Stimulated activated CD4-positive, alpha-beta T cell treated with anti-CD3 and anti-CD28 coated beads, Interleukin-12 subunit alpha, Interleukin-12 subunit beta, amount 100 ng/mL, for 4 hours (primary cell): ENCODE results near the gene KCNK16.
A peak's percentile ranks its signal among the peaks of the same experiment; 100 is the strongest.

Source experiments
- DNase-seq: peaks from one replicate; pipeline ENCODE4 v3.0.0-alpha.2; 2020

KCNK16 gene

GRCh38 chr6:39341352-39341751, 18.9 kb upstream of the KCNK16 start:
- DNase-seq: no peak

DNA sequence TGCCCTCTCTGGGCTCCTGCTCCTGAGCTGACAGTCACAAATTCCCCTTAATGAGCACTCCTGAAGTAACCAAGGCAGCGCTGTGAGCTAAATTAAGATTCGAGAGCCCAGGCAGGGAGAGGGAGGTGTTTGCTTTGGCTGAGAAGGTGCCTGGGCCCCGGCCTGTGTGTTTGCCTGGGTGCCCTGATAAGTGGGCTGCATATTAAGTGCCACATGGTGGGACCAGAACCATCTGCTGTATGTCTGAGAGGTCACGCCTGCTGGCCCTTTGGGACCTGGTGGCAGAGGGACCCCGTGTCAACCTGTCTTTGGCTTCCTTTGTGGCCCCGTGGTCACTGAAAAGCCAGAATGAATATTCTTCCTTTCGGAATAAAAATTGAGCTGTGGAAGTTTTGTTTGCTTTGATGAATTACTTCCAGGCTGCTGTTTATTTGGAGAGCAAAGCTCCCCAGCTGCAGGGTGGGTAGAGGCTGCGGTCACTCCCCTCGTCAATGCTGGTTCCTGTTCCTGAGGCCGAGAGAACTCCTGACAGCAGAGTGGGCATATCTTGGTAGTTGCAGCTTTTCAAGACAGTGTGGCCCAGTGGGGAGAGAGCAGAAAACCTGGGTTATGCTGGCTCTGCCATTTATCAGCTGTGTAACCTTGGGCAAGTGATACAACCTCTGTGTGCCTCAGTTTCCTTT, 17.5 kb upstream of the KCNK16 start:
- no peak for DNase-seq

DNA sequence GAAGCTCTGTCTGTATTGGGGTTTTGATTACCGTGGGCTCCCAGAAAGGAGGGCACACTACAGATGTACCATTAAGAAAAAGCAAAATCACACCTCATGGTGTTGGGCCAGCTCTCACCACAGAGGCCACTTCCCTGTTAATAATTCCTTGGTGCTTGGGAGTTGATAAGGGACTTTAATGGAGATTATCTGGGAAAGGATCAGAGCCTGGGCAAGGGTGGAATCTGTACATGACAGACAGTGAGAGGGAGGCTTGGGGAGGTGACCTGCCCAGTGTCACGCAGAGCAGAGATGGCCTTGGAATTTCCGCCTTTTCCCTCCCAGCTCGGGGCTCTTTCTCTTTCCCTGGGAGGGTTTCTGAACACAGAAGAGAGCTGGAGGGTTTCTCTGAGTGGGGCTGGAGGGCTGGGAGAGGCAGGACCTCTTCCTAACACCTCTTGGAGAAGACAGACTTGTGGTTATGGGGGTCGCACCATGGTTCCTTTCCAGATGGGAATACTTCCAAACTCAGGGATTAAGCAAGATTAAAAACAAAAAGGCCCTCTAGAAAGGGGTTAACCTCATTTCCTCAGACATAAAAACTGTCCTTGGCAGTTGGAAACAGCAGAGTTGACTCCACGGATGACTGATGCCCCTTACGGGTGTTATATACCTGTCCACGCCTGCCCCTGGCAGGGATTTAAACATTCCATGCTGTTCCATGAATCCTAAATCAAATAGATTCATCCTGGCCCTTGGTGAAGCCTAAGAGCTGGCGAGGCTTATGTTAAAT, 16.8 kb upstream of the KCNK16 start:
- DNase-seq: no peak

DNA sequence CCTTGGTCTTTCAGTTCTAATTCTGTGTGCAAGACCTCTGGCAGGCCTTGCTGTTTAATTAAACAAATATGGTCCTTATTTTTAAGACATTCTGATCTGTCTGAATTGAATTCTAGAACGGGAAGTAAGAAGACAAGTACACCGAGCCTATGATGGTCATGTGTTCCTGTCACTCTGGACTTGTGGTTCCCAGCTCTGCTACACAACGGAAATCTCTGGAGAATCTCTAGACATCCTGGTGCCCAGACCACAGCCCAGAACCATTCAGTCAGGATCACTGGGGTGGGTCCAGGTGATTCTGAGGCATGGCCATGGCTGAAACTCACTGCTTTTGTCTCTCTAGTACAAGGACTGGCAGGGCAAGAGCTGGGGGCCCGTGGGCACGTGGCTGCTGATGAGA, 15.9 kb upstream of the KCNK16 start:
- no peak for DNase-seq

GRCh38 chr6:39335780-39336545, 13.5 kb upstream of the KCNK16 start:
- DNase-seq: no peak

- DNase-seq: no peak
Observed at GRCh38 chr6:39333644-39334438, 11.3 kb upstream of the KCNK16 start.

GRCh38 chr6:39330476-39330875, 8.0 kb upstream of the KCNK16 start:
- DNase-seq: no peak

- DNase-seq: no peak
Observed at GRCh38 chr6:39330057-39330456, 7.6 kb upstream of the KCNK16 start.

DNA sequence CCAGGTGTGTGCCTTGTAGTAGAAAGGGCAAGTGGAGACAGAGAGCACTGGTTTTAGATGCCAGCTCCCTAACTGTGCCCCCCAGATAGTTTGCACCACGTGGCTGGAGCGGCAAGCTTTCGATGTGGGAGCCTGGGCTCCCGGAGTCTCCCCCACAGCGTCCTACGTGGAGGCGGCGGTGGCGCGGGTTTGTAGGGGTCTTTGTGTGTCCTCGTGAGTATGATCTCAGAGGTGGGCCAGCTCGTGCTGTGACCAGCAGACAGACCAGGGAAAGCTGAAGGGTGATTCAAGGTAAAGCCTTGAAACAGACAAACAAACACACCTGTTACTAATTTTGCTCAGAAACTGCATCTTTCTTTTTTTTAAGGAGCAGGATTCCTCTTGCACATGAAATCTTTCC, 5.6 kb upstream of the KCNK16 start:
- DNase-seq: no peak

DNA sequence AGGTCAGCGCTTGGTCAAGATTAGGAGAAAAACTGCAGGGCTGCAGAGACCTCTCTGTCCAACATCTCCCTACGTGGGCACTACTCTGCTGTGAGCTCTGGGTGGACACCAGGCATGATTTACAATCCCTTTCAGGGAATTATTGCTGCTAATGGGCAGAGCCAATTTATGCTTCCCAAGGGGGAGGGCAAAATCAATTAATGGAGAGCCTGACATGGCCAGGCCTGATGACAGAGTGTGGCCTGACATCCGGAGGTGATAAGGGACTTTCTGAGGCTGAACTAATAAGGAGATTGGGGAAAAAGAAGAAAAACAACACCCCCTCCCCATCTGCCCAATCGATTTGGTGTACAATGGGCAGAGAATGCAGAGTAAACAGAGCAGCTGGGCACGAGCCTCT, 5.0 kb upstream of the KCNK16 start:
- no peak for DNase-seq

- DNase-seq: no peak
Observed at GRCh38 chr6:39321761-39322160, 741 bp downstream of the KCNK16 start.

DNA sequence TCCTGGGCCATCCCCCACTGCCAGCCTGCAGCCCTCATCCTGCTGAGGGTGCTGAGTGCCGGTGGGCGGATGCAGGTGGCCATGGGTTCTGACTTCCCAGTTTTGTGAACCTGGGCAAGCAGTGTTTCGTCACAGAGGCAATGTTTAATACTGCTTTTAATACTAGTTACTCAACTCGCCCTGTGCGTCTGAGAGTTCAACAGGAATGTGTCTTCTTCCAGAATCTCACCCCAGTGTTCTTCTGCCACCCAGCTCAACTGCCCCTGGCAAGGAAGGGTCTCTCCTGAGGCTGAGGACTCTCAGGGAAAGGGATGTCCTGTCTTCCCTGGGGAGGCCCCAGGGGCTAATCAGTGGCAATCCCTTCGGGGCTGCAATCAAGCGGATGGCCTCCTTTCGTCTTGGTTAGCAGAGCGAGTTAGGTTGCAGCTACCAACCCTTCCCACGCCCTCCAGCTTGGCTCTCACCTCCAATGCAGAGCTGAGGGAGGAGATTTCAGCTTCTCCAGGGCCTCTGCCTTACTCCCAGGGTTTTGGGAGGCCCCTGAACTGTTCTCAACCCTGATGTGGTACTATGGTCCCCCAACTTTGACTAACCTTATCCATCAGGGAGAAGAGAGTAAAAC, 2.0 kb downstream of the KCNK16 start:
- DNase-seq: no peak

DNA sequence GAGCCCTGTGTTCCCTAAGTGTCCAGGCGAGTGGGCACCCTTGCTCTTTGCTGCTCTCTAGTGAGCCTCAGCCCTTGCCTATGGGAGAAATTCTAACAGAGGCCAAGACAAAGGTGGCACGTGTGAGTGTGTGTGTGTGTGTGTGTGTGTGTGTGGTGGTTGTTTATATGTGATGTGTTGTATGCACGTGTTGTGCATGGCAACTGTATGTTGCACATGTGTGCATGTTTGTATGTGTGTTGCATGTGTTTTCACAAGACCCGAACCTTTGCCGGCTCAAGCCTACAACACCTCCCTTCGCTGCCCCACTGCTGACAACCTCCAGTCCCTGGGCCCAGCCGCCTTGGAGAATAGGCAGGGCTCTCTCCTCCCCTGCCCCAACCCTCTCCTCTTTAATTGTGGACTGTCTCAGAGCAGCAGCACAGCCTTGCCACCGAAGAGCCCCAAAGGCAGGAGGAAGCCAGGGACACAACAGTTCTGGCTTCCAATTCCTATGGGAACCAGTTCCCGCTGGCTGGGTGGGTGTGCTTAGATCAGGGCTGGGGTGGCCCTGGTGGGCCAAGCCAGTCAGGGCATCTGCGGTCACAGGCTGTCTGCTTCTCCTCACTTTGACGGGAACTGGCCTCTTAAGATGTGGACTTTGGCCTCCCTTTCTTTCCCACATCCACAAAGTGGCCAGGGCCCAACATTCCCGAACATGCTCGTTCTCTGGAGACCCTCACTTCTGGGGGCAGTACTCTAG, 2.7 kb downstream of the KCNK16 start:
- DNase-seq: no peak

DNA sequence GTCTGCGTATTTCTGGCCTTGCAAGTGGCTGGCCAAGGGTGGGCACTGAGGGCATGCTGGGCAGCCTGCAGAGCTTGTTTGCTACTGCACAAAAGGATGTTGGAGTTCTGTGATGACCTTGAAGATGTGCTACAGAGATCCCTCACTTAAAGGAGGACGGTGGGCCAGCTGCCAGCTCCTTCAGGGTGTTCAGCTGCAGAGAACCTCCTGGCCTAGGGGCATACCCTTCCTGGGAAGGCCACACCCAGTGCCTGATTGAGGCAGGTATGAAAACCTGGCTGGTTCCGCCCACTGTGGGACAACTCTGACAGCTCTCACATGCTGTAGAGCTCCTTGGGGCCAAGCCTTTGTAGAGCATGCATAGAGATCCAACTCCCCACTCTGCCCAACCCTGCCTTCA, 5.2 kb downstream of the KCNK16 start:
- no peak for DNase-seq

GRCh38 chr6:39314273-39314795, 8.2 kb downstream of the KCNK16 start, which contains the start of gene KCNK17:
KCNK17 (minus strand) TSS chr6:39314419; CDS start chr6:39314320, 99 bp downstream.
- DNase-seq: no peak

GRCh38 chr6:39313526-39314272, 8.8 kb downstream of the KCNK16 start:
- no peak for DNase-seq

DNA sequence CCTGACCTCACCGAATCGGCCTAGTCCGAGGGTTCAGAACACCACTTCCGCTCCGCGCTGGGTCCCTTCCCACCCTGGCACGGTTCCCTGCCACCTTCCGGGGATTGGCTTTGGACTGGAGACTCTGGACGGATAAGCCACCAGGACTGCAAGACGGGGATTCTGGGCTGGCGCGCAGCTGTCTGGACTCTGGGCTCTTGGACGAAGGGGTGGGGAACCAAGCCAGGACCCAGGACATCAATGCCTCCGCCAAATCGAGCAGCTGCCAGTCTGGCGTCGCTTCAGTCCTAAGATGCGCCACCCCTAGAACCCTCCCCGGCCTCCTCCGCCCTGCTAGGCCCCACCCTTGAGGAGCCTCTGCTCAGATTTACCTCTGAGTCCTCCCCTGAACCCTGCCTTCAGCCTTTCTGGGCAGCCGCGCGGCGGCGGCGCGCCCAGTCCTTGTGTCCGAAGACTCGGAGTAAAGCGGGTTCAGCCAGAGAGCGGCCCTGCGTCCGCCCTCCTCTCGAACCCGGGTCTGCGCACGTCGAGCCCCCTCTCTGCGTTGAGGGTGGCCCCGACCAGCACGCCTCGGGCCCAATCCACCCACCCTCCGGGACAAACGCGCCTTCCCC, 9.5 kb downstream of the KCNK16 start:
- DNase-seq: no peak

GRCh38 chr6:39310542-39310941, 12.0 kb downstream of the KCNK16 start:
- no peak for DNase-seq

DNA sequence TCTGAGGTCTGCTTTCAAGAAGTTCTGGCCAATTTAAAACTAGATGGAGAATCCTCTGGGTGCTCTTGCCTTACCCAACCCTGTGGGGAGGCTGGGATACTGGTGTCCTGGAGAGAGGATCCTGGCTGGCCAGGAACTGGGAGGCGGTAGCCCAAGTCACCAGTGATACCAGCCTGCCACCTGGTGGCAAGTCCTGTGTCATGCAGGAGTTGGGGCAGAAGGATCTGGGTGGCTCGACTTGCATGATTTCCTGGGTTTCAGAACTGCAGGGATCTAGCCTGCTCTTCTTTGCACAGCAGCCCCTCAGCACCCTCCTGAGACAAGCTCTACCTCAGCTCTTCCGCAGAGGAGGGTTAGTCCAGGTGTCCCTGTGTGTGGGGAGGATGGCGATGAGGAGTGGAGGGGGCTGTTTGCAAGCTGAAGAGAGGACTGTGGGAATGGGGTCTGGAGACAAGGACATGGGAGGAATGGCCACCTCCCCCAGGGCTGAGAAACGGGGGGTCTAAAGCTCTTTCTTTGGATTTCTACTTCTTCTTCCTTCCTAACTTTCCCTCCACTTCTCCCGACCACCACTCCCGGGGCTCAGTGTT, 12.5 kb downstream of the KCNK16 start:
- peak; percentile 51 for DNase-seq

DNA sequence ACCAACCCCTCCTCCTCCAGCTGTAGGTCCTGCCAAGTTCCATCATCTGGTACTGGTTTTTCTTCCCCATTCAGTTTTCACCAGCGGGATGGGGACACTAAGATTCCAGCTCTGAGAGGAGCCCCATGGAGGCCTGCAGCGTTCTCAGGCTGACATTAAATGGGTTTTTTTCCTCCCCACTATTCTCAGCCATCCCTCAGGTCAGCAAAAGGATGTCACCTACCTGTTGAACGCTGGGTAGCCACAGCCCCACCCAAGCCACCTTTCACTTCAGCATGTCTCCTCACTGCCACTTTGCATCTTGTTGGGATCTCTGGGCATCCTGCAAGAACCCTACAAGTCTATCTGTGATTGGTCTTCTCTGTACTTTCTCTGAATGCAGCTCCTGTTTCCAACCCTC, 15.0 kb downstream of the KCNK16 start:
- DNase-seq: no peak
